Ovary (tissue), 3 donors: ENCODE measurements around the gene ARHGAP22.

Experiments
- CTCF ChIP-seq, 3 donors: fragments of 450-650 bp in 2 of 3; fragments of 200-600 bp in 1 of 3; IDR thresholded peaks; one replicate each; pipeline versions ENCODE4 v1.5.1 to v1.8.0; 2016 to 2022; ENCODE audit warnings: antibody characterized with exemption in 3 of 3, mild to moderate bottlenecking in 1 of 3
- POLR2A ChIP-seq: fragments of 450-650 bp; IDR thresholded peaks from one replicate; pipeline ENCODE4 v1.6.1; 2017; ENCODE audit warnings: antibody characterized with exemption, mild to moderate bottlenecking, moderate library complexity
- donor health status: DM: no; HTN: no; CAD: no.

GRCh38 chr10:48503293-48503911 lies 101.5 kb downstream of the ARHGAP22 start:
- TF ChIP-seq POLR2A = no peak
- no peak for TF ChIP-seq CTCF (IDR thresholded peaks at IDR 0.05)
